ENCODE data around the gene EPHA1. TPM values are rescaled to one million over a fixed set of nuclear protein-coding genes. Genes with fewer than 3 reads are reported as not detected.

The EPHA1 gene
- total and polyA plus RNA-seq, 12 donors, result 0.12 to 0.73 (median 0.39) TPM; not detected in 9

- WGBS, 2 donors, result 1% methylated on average over 49 to 64 of the region's 64 CpGs
- peaks cover 8 to 82% (median 56%) of the 10 kb centered on the region in 9 donors for H3K4me1 ChIP-seq
- ATAC-seq, result peak in 7 of 8 donors; percentile 1 to 12 (median 8)
Observed at GRCh38 chr7:143381427-143382125, 27.1 kb downstream of the EPHA1 start.

GRCh38 chr7:143380646-143381426 lies 27.8 kb downstream of the EPHA1 start, which contains the start of gene ZYX:
TSS of gene ZYX (plus strand) at chr7:143381345. CDS start at chr7:143381572, 227 bp downstream.
- H3K27me3 ChIP-seq, result no peaks in the 10 kb centered on the region
- intact Hi-C loops (cut with DNase I), result loop anchor here in 6 of 10 donors (1.0 to 10.0 kb wide), 6 partner anchors 35 to 119 kb away; partner anchors contain the start of gene GSTK1 (in 2 of the 6)
- no peaks in the 10 kb centered on the region for H3K9me3 ChIP-seq
- ATAC-seq (peak; percentile 90 to 97 (median 94)), DNase-seq (peak; percentile 97)
- peaks cover 0 to 37% (median 0%) of the 10 kb centered on the region in 9 donors for H3K36me3 ChIP-seq
- no peak for TF ChIP-seq CTCF (IDR thresholded peaks at IDR 0.05)
- H3K4me1 ChIP-seq, result peaks cover 8 to 82% (median 51%) of the 10 kb centered on the region in 9 donors
- H3K27ac ChIP-seq, result peak within 1 kb of the TSS; percentile 97 to 100 (median 100)
- 0% methylated on average over 60 to 66 of the region's 72 CpGs for WGBS, 2 donors
- peak within 1 kb of the TSS; percentile 79 to 100 (median 96) for H3K4me3 ChIP-seq

More at GRCh38 chr7:143381427-143382125, 27.1 kb downstream of the EPHA1 start:
- TF ChIP-seq CTCF (IDR thresholded peaks at IDR 0.05), result no peak
- peak; percentile 84 to 86 for DNase-seq
- peak overlapping the region; percentile 79 to 100 (median 96) for H3K4me3 ChIP-seq
- H3K9me3 ChIP-seq, result no peaks in the 10 kb centered on the region
- H3K27me3 ChIP-seq, result no peaks in the 10 kb centered on the region
- intact Hi-C loops (cut with DNase I), result loop anchor here in 5 of 10 donors (2.0 to 10.0 kb wide), 5 partner anchors 35 to 119 kb away; partner anchors contain the start of gene GSTK1 (in 2 of the 5)
- H3K27ac ChIP-seq, result peak overlapping the region; percentile 97 to 100 (median 100)
- H3K36me3 ChIP-seq, result peaks cover 0 to 42% (median 0%) of the 10 kb centered on the region in 9 donors

GRCh38 chr7:143380260-143380645 lies 28.4 kb downstream of the EPHA1 start:
- DNase-seq, result peak; percentile 89 to 91
- H3K9me3 ChIP-seq, result no peaks in the 10 kb centered on the region
- peak overlapping the region; percentile 97 to 100 (median 100) for H3K27ac ChIP-seq
- WGBS, 2 donors, result 1% methylated on average over 35 of the region's 35 CpGs
- peaks cover 8 to 82% (median 45%) of the 10 kb centered on the region in 9 donors for H3K4me1 ChIP-seq
- peak; percentile 85 to 95 (median 92) for TF ChIP-seq CTCF (IDR thresholded peaks at IDR 0.05)
- intact Hi-C loops (cut with DNase I), result loop anchor here in 6 of 10 donors (1.0 to 10.0 kb wide), 6 partner anchors 36 to 118 kb away; partner anchors contain the start of gene GSTK1 (in 2 of the 6)
- H3K4me3 ChIP-seq, result peak overlapping the region; percentile 79 to 100 (median 96)
- H3K27me3 ChIP-seq, result no peaks in the 10 kb centered on the region
- peak; percentile 60 to 88 (median 76) for ATAC-seq
- peaks cover 0 to 31% (median 0%) of the 10 kb centered on the region in 9 donors for H3K36me3 ChIP-seq

Data from heart right ventricle (tissue), 16 donors.